HAP-1 (cell line): Measurements from ENCODE around the gene C2orf92.

Experiments
- DNase-seq, 2 experiments: peaks; one replicate each; pipeline ENCODE4 v3.0.0-alpha.2; 2016 to 2020; ENCODE audit warnings: low spot score in 2 of 2
- H3K27me3 ChIP-seq: fragments of 250-450 bp; sonication (Bioruptor Pico); 2 replicates; pipeline ENCODE4 v1.5.1; 2020; ENCODE audit warnings: low read depth, mild to moderate bottlenecking, moderate library complexity
- H3K36me3 ChIP-seq: fragments of 250-450 bp; sonication (Bioruptor Pico); replicated peaks from 2 replicates; pipeline ENCODE4 v1.5.1; 2020; ENCODE audit warnings: mild to moderate bottlenecking
- H3K4me1 ChIP-seq: fragments of 250-450 bp; sonication (Bioruptor Pico); 2 replicates; pipeline ENCODE4 v1.5.1; 2020; ENCODE audit warnings: mild to moderate bottlenecking
- H3K4me3 ChIP-seq: fragments of 250-450 bp; sonication (Bioruptor Pico); 2 replicates; pipeline ENCODE4 v1.5.1; 2020; ENCODE audit warnings: mild to moderate bottlenecking, moderate library complexity
- H3K9me3 ChIP-seq: fragments of 250-450 bp; sonication (Bioruptor Pico); 2 replicates; pipeline ENCODE4 v1.5.1; 2020; ENCODE audit warnings: mild to moderate bottlenecking, moderate library complexity
- in situ Hi-C: fragments of 300-500 bp; cut with MboI; formaldehyde crosslinking; loops from 3 replicates; pipeline ENCODE4 v1.14.3; 2020; ENCODE audit warnings: low sequenced_read_pairs, inconsistent platforms, mixed read lengths

C2orf92 gene

GRCh38 chr2:97716695-97717612 is 47.4 kb downstream of the C2orf92 start:
- DNase-seq = no peak
- no peaks in the 10 kb centered on the region for H3K36me3 ChIP-seq
- H3K4me1 ChIP-seq = peaks cover 16% of the 10 kb centered on the region
- H3K9me3 ChIP-seq = no peaks in the 10 kb centered on the region
- no peaks in the 10 kb centered on the region for H3K27me3 ChIP-seq
- in situ Hi-C loops = no loop called here
- H3K4me3 ChIP-seq = no peak overlapping the region

GRCh38 chr2:97717613-97717995 is 48.1 kb downstream of the C2orf92 start:
- in situ Hi-C loops = no loop called here
- DNase-seq = no peak
- Histone ChIP-seq H3K9me3 (no peaks in the 10 kb centered on the region), H3K27me3 (no peaks in the 10 kb centered on the region), H3K36me3 (no peaks in the 10 kb centered on the region), H3K4me1 (peaks cover 16% of the 10 kb centered on the region), H3K4me3 (no peak overlapping the region)

GRCh38 chr2:97718051-97718882 is 48.8 kb downstream of the C2orf92 start:
- Histone ChIP-seq H3K9me3 (no peaks in the 10 kb centered on the region), H3K27me3 (no peaks in the 10 kb centered on the region), H3K4me1 (peaks cover 16% of the 10 kb centered on the region), H3K36me3 (no peaks in the 10 kb centered on the region), H3K4me3 (no peak overlapping the region)
- no peak for DNase-seq
- in situ Hi-C loops = no loop called here

- in situ Hi-C loops = no loop called here
- no peaks in the 10 kb centered on the region for H3K36me3 ChIP-seq
- no peak overlapping the region for H3K4me3 ChIP-seq
- H3K9me3 ChIP-seq = no peaks in the 10 kb centered on the region
- H3K27me3 ChIP-seq = no peaks in the 10 kb centered on the region
- H3K4me1 ChIP-seq = peaks cover 16% of the 10 kb centered on the region
- DNase-seq = no peak
Observed at GRCh38 chr2:97718942-97719341, 49.4 kb downstream of the C2orf92 start.

- H3K36me3 ChIP-seq = no peaks in the 10 kb centered on the region
- no peak overlapping the region for H3K4me3 ChIP-seq
Observed at GRCh38 chr2:97719362-97720155, 50.0 kb downstream of the C2orf92 start.

GRCh38 chr2:97720746-97721145 is 51.2 kb downstream of the C2orf92 start:
- peaks cover 16% of the 10 kb centered on the region for H3K4me1 ChIP-seq
- peak; percentile 40 to 73 for DNase-seq
- H3K4me3 ChIP-seq = no peak overlapping the region
- H3K36me3 ChIP-seq = no peaks in the 10 kb centered on the region
- no peaks in the 10 kb centered on the region for H3K27me3 ChIP-seq
- in situ Hi-C loops = no loop called here
- H3K9me3 ChIP-seq = no peaks in the 10 kb centered on the region

More at GRCh38 chr2:97719362-97720155, 50.0 kb downstream of the C2orf92 start:
- in situ Hi-C loops = no loop called here
- Histone ChIP-seq H3K9me3 (no peaks in the 10 kb centered on the region), H3K27me3 (no peaks in the 10 kb centered on the region), H3K4me1 (peaks cover 16% of the 10 kb centered on the region)
- DNase-seq = no peak

- no peak for DNase-seq
- H3K27me3 ChIP-seq = no peaks in the 10 kb centered on the region
- H3K36me3 ChIP-seq = no peaks in the 10 kb centered on the region
- H3K9me3 ChIP-seq = no peaks in the 10 kb centered on the region
- no peak overlapping the region for H3K4me3 ChIP-seq
- H3K4me1 ChIP-seq = peaks cover 16% of the 10 kb centered on the region
- in situ Hi-C loops = no loop called here
Observed at GRCh38 chr2:97722227-97722626, 52.7 kb downstream of the C2orf92 start.

- Histone ChIP-seq H3K9me3 (no peaks in the 10 kb centered on the region), H3K27me3 (no peaks in the 10 kb centered on the region), H3K4me3 (no peak overlapping the region), H3K4me1 (peaks cover 16% of the 10 kb centered on the region), H3K36me3 (no peaks in the 10 kb centered on the region)
- in situ Hi-C loops = no loop called here
- no peak for DNase-seq
Observed at GRCh38 chr2:97723156-97724072, 53.9 kb downstream of the C2orf92 start.

- in situ Hi-C loops = no loop called here
- Histone ChIP-seq H3K9me3 (no peaks in the 10 kb centered on the region), H3K36me3 (no peaks in the 10 kb centered on the region), H3K4me3 (no peak overlapping the region), H3K27me3 (no peaks in the 10 kb centered on the region), H3K4me1 (peaks cover 16% of the 10 kb centered on the region)
- DNase-seq = no peak
Observed at GRCh38 chr2:97724073-97724410, 54.5 kb downstream of the C2orf92 start.

- H3K4me3 ChIP-seq = no peak overlapping the region
Observed at GRCh38 chr2:97724501-97724900, 55.0 kb downstream of the C2orf92 start.

GRCh38 chr2:97724946-97725688 is 55.6 kb downstream of the C2orf92 start:
- in situ Hi-C loops = no loop called here
- DNase-seq = no peak
- no peaks in the 10 kb centered on the region for H3K9me3 ChIP-seq
- H3K27me3 ChIP-seq = no peaks in the 10 kb centered on the region
- H3K4me3 ChIP-seq = no peak overlapping the region
- peaks cover 11% of the 10 kb centered on the region for H3K4me1 ChIP-seq
- no peaks in the 10 kb centered on the region for H3K36me3 ChIP-seq

More at GRCh38 chr2:97724501-97724900, 55.0 kb downstream of the C2orf92 start:
- peaks cover 16% of the 10 kb centered on the region for H3K4me1 ChIP-seq
- no peaks in the 10 kb centered on the region for H3K36me3 ChIP-seq
- DNase-seq = no peak
- no peaks in the 10 kb centered on the region for H3K27me3 ChIP-seq
- in situ Hi-C loops = no loop called here
- no peaks in the 10 kb centered on the region for H3K9me3 ChIP-seq

GRCh38 chr2:97726261-97727064 is 57.0 kb downstream of the C2orf92 start:
- H3K4me1 ChIP-seq = no peaks in the 10 kb centered on the region
- in situ Hi-C loops = no loop called here
- H3K9me3 ChIP-seq = no peaks in the 10 kb centered on the region
- no peaks in the 10 kb centered on the region for H3K27me3 ChIP-seq
- no peak overlapping the region for H3K4me3 ChIP-seq
- DNase-seq = no peak
- no peaks in the 10 kb centered on the region for H3K36me3 ChIP-seq
